Heart left ventricle (tissue), 13 donors: ENCODE measurements around the gene LY6G6F.

Experiments used
- POLR2A ChIP-seq, 2 donors: fragments of 450-650 bp; IDR thresholded peaks; one replicate each; pipeline ENCODE4 v1.6.1; 2017; ENCODE audit warnings: antibody characterized with exemption in 2 of 2, mild to moderate bottlenecking in 2 of 2, moderate library complexity in 2 of 2
- TF ChIP-seq, protein P1 (sequence below), 12 donors: fragments of 200-600 bp; sonication (generic) in 4 of 12; IDR thresholded peaks; one replicate each; pipeline versions ENCODE4 v1.5.0 to v1.8.0; 2018 to 2022; ENCODE audit warnings: antibody characterized with exemption in 12 of 12, mild to moderate bottlenecking in 5 of 12
- donor health status: ischemic (EF 13 %, LVEDD 7.1; RV severe dilation, severe dysfunction).
- donor health status: DM: no; HTN: yes; CAD: no.
- donor health status: DM: no; HTN: no; CAD: no.
- donor health status: ischemic (EF 25% LVEDD 6.9; RV normal size, moderate dysfunction).
- donor health status: ischemic (EF 25% LVEDD 5.7; RV mildly dilated, moderate dysfunction).
- donor health status: ischemic (EF 35%, LVEDD 5.7; RV mildly dilated, moderate dysfunction).
- donor health status: nonischemic (EF 11% LVEDD 7.7; RV severe dilation, severe dysfunction).
- donor health status: DM: yes; HTN: yes; CAD: no.
- donor health status: PGD.
- donor health status: ischemic (EF 29% LVEDD 5.4; RV normal size, mild dysfunction).
- donor health status: nonischemic (EF 23%, LVEDD 6.1; RV moderate dilation, normal function).

DNA sequence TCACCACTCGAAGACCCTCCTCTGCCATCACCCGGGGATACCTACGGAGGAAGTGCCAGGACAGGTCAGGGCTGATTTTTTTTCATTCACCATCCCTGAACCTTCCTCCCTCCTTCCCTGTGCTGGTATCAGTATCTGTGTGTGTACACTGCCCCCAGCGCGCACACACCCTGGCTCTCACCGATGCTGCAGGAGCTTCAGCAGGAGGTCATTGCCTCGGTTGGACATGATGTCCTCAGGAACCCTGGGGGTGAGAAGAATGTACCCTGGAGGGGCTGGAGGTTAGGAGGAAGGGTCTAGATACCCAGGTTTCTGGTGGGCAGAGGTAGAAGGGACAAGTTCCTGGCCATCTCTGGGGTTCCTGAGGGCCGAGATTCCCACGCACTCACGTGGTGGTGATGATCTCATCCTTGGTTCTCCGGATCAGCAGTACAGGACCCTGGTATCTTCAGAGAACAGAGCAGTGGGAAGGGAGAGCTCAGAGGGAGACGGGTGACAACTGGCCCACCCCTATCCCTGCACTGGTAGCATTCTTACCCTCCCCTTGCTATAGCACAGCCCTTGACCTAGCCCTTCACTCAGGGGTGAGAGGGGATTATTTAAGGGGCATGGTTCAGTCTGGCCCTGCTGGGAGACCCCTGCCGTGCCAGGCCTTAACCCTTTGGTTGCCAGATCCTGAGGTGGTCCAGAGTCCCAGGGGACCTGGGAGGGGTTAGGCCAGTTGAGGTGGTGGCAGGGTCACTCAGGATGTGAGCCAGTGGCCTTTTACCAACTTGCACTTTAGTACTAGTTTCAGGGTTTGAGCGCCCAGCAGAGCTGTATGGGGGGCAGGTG, 18.6 kb upstream of the LY6G6F start:
- TF ChIP-seq POLR2A (IDR thresholded peaks at IDR 0.05), result no peak
- TF ChIP-seq, protein P1, sequence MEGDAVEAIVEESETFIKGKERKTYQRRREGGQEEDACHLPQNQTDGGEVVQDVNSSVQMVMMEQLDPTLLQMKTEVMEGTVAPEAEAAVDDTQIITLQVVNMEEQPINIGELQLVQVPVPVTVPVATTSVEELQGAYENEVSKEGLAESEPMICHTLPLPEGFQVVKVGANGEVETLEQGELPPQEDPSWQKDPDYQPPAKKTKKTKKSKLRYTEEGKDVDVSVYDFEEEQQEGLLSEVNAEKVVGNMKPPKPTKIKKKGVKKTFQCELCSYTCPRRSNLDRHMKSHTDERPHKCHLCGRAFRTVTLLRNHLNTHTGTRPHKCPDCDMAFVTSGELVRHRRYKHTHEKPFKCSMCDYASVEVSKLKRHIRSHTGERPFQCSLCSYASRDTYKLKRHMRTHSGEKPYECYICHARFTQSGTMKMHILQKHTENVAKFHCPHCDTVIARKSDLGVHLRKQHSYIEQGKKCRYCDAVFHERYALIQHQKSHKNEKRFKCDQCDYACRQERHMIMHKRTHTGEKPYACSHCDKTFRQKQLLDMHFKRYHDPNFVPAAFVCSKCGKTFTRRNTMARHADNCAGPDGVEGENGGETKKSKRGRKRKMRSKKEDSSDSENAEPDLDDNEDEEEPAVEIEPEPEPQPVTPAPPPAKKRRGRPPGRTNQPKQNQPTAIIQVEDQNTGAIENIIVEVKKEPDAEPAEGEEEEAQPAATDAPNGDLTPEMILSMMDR (IDR thresholded peaks at IDR 0.05), result no peak
